DOHH2 (cell line): ENCODE data around the gene PLXNA2.

Experiments
- EZH2phosphoT487 ChIP-seq: fragments of 200-600 bp; sonication (generic); IDR thresholded peaks from 2 replicates; pipeline ENCODE4 v1.6.1; 2017; ENCODE audit warnings: borderline replicate concordance, mild to moderate bottlenecking, antibody characterized with exemption, low read length, moderate library complexity, mixed read lengths
- TF ChIP-seq, protein P1 (sequence below): fragments of 200-600 bp; sonication (generic); IDR thresholded peaks from one replicate; pipeline ENCODE4 v1.5.1; 2014; ENCODE audit warnings: antibody characterized with exemption, mild to moderate bottlenecking, low read depth, low read length; ENCODE audit not compliant: poor library complexity, severe bottlenecking

DNA sequence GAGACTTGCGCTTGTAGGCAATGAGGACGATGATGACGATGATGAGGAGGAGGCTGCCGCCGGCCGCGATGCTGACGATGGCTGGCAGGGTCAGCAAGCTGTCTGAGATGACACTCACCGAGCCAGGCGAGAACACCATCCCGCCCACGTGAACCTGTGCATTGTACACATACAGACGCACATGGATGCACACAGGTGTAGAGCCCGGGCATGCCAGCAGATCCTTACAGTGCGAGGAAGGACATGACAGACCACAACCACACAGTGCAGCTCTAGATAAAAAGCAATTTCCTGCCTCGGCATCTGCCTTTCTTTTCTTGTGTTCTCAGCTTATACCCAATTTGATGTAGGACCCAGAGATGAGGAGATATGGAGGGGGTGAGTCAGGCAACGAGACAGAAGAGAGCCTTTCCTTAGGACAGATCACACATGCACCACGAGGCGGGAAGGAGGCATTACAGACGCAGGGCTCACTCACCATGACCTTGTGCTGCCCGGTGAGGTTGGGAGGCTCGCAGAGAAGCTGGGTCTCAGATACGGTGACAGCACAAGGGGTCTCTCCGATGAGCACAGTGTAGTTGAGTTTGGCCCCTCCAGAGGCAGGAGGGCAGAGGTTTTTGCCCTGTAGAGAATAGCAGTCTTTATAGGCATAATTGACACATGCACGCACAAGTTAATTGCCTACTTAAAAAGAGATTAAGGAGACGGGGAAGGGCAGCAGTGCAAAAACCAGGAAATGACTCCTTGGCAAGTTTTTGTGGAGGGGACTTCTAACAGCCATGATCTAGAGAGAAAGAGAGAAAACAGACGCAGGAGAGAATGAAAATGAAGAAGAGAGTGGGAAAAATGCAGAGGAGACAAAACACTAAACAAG lies 199.4 kb downstream of the PLXNA2 start:
- TF ChIP-seq, protein P1, sequence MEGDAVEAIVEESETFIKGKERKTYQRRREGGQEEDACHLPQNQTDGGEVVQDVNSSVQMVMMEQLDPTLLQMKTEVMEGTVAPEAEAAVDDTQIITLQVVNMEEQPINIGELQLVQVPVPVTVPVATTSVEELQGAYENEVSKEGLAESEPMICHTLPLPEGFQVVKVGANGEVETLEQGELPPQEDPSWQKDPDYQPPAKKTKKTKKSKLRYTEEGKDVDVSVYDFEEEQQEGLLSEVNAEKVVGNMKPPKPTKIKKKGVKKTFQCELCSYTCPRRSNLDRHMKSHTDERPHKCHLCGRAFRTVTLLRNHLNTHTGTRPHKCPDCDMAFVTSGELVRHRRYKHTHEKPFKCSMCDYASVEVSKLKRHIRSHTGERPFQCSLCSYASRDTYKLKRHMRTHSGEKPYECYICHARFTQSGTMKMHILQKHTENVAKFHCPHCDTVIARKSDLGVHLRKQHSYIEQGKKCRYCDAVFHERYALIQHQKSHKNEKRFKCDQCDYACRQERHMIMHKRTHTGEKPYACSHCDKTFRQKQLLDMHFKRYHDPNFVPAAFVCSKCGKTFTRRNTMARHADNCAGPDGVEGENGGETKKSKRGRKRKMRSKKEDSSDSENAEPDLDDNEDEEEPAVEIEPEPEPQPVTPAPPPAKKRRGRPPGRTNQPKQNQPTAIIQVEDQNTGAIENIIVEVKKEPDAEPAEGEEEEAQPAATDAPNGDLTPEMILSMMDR, result no peak
- no peak for TF ChIP-seq EZH2phosphoT487
